SK-N-SH (cell line): ENCODE measurements around the gene KIDINS220.

Experiments
- EP300 ChIP-seq, 2 experiments: IDR thresholded peaks; 2 replicates each; pipeline versions ENCODE4 v1.4.0 to v1.6.1; 2012; ENCODE audit warnings: borderline replicate concordance in 1 of 2, low read depth in 1 of 2, low read length in 1 of 2
- FOSL2 ChIP-seq: IDR thresholded peaks from 2 replicates; pipeline ENCODE4 v1.4.0; 2012; ENCODE audit warnings: low read depth, mild to moderate bottlenecking, moderate library complexity, borderline replicate concordance
- FOXM1 ChIP-seq: IDR thresholded peaks from 2 replicates; pipeline ENCODE4 v1.4.0; 2012; ENCODE audit warnings: low read depth, mild to moderate bottlenecking
- GATA2 ChIP-seq: sonication (generic); formaldehyde crosslinking; IDR thresholded peaks from 2 replicates; pipeline ENCODE4 v1.5.0; 2020; ENCODE audit warnings: mild to moderate bottlenecking, missing genetic modification reagents
- RAD21 ChIP-seq: IDR thresholded peaks from 2 replicates; pipeline ENCODE4 v1.6.1; 2012; ENCODE audit warnings: mild to moderate bottlenecking, low read length
- RXRA ChIP-seq: IDR thresholded peaks from 2 replicates; pipeline ENCODE4 v1.4.0; 2012; ENCODE audit warnings: low read depth, mild to moderate bottlenecking, borderline replicate concordance
- SIN3A ChIP-seq: IDR thresholded peaks from 2 replicates; pipeline ENCODE4 v1.6.1; 2012; ENCODE audit warnings: low read depth, mild to moderate bottlenecking, low read length, moderate library complexity, borderline replicate concordance
- USF1 ChIP-seq: IDR thresholded peaks from 2 replicates; pipeline ENCODE4 v1.4.0; 2012; ENCODE audit warnings: low read depth, borderline replicate concordance
- USF2 ChIP-seq: fragments of 150-350 bp; IDR thresholded peaks from 2 replicates; pipeline ENCODE4 v1.6.1; 2017; ENCODE audit warnings: antibody characterized with exemption, low read length, low read depth, borderline replicate concordance
- YY1 ChIP-seq: IDR thresholded peaks from 2 replicates; pipeline ENCODE4 v1.4.0; 2012; ENCODE audit warnings: low read depth, mild to moderate bottlenecking
- TF ChIP-seq, protein P1 (sequence below): fragments of 200-600 bp; sonication (generic); IDR thresholded peaks from 2 replicates; pipeline ENCODE4 v1.6.1; 2017; ENCODE audit warnings: antibody characterized with exemption, mild to moderate bottlenecking, moderate library complexity

DNA sequence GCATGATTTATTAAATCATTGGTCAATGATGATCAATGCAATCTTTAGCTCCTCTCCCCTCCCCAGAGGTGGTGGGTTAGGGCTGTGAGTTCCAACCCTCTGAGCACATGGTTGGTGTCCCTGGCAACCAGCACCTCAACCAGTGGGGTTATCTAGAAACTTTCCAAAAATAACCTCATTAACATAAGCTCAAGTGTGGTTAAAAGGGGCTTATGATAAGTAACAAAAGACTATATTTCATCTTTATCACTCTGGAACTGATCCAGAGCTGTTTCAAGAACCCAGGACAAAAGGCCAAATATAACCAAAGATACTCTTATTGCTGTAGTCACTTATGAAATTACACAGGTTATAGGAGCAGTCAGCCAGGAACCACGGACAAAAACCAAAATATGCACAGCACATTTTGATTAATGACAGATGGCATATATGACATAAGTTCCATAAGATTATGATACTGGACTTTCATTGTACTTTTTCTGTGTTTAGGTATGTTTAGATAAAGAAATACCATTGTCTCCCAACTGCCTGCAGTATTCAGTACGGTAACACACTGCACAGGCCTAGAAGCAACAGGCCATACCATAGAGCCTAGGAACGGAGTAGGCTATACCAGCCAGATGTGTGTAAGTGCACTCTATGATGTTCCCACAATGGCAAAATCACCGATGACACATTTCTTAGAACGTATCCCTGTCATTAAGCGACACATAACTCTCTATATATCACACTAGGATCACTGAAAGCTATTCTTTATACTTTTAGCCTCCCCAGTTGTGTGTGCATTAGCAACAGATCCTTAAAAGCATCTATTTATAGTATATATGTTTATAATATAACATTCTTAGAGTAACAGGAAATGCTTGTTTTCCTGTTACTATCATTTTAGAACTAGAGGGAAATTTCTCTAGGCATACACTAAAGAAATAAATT is 31.9 kb downstream of the KIDINS220 start:
- TF ChIP-seq USF1 (no peak), EP300 (IDR thresholded peaks at IDR 0.05; ENCODE audit: borderline replicate concordance in 1 of 2, low read depth in 1 of 2, low read length in 1 of 2) (no peak), FOXM1 (no peak), RAD21 (no peak), SIN3A (no peak), FOSL2 (no peak), RXRA (no peak), YY1 (no peak), USF2 (no peak), GATA2 (CRISPR knock-in tag) (no peak)
- TF ChIP-seq, protein P1, sequence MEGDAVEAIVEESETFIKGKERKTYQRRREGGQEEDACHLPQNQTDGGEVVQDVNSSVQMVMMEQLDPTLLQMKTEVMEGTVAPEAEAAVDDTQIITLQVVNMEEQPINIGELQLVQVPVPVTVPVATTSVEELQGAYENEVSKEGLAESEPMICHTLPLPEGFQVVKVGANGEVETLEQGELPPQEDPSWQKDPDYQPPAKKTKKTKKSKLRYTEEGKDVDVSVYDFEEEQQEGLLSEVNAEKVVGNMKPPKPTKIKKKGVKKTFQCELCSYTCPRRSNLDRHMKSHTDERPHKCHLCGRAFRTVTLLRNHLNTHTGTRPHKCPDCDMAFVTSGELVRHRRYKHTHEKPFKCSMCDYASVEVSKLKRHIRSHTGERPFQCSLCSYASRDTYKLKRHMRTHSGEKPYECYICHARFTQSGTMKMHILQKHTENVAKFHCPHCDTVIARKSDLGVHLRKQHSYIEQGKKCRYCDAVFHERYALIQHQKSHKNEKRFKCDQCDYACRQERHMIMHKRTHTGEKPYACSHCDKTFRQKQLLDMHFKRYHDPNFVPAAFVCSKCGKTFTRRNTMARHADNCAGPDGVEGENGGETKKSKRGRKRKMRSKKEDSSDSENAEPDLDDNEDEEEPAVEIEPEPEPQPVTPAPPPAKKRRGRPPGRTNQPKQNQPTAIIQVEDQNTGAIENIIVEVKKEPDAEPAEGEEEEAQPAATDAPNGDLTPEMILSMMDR, result no peak
